ENCODE results near the gene STARD6. TPM values are rescaled to one million over a fixed set of nuclear protein-coding genes. Genes with fewer than 3 reads are reported as not detected.

STARD6 gene
- total RNA-seq, 1 experiment from 2014 or later, result not detected

GRCh38 chr18:54389143-54389505 lies 31.5 kb upstream of the STARD6 start:
- Histone ChIP-seq H3K56ac (ENCODE audit: insufficient read length, low read depth, low read length) (no peak overlapping the region), H2AK5ac (ENCODE audit: insufficient read length, low read length) (no peak overlapping the region), H3K4me1 (ENCODE audit: insufficient read depth, low read length) (peaks cover 1% of the 10 kb centered on the region; the same call in 1 of the 2 replicates), H4K5ac (ENCODE audit: insufficient read length, low read depth, low read length) (no peak overlapping the region), H4K8ac (replicated peaks; ENCODE audit: insufficient read length, low read depth, low read length) (no peak overlapping the region), H3K9me3 (ENCODE audit: control insufficient read depth, low read depth, low read length) (no peaks in the 10 kb centered on the region), H3K18ac (ENCODE audit: insufficient read length, low read depth, low read length) (peak overlapping the region; percentile 64), H3K79me2 (ENCODE audit: insufficient read depth, low read length) (no peaks in the 10 kb centered on the region), H3K79me1 (ENCODE audit: insufficient read depth, low read depth, low read length, poor library complexity, severe bottlenecking) (no peaks in the 10 kb centered on the region), H2BK15ac (ENCODE audit: low read depth, low read length) (no peak overlapping the region), H3K9ac (ENCODE audit: extremely low read depth, insufficient read length, low read length) (no peak overlapping the region), H2BK5ac (ENCODE audit: insufficient read length, low read length) (no peak overlapping the region), H3K23me2 (ENCODE audit: insufficient read length, low read depth, low read length, poor library complexity, severe bottlenecking) (no peaks in the 10 kb centered on the region), H3K27ac (ENCODE audit: insufficient read length, low read depth, low read length) (no peak overlapping the region), H3K27me3 (ENCODE audit: insufficient read depth, low read length) (no peaks in the 10 kb centered on the region), H3T11ph (ENCODE audit: low read length) (no peak overlapping the region), H2BK20ac (ENCODE audit: low read depth, low read length, poor library complexity, severe bottlenecking) (peak overlapping the region; percentile 65), H2AFZ (ENCODE audit: low read length) (no peak overlapping the region), H2BK120ac (ENCODE audit: low read depth, low read length, poor library complexity, severe bottlenecking) (no peak overlapping the region), H3K14ac (ENCODE audit: insufficient read depth, low read length) (no peak overlapping the region), H4K91ac (ENCODE audit: insufficient read length, low read depth, low read length) (no peak overlapping the region), H3K23ac (ENCODE audit: insufficient read length, low read depth, low read length) (no peak overlapping the region), H3K4ac (ENCODE audit: low read depth, low read length) (no peak overlapping the region), H3K4me2 (ENCODE audit: insufficient read depth, insufficient read length, low read length) (peak overlapping the region; percentile 6), H4K20me1 (ENCODE audit: control insufficient read depth, insufficient read depth, insufficient read length) (no peaks in the 10 kb centered on the region), H2BK12ac (ENCODE audit: insufficient read length, low read depth, low read length) (peak overlapping the region; percentile 24)
- Mint-ChIP-seq H3K27me3 (ENCODE audit: low read depth) (peaks cover 1% of the 10 kb centered on the region), H3K27ac (peak overlapping the region in 2 of 3 experiments; percentile 62 to 93; a peak in 4 of 7 replicates), H3K4me1 (peaks cover 32 to 39% of the 10 kb centered on the region in 2 experiments), H3K4me3 (peak overlapping the region in 1 of 2 experiments; percentile 38; a peak in 2 of 5 replicates), H3K9me3 (peaks cover 8 to 14% of the 10 kb centered on the region in 2 experiments; a peak in 4 of 5 replicates), H3K36me3 (ENCODE audit: insufficient read depth in 1 of 3, low read depth in 3 of 3) (peaks cover 6 to 23% (median 8%) of the 10 kb centered on the region in 3 experiments; a peak in 6 of 7 replicates)
- WGBS (ENCODE audit: extremely low coverage, insufficient read length, low lambda C conversion rate), result no CpG with 5 or more reads among the region's 2 CpGs
- no peak for DNase-seq
- no peak for TF ChIP-seq CTCF (conservative IDR thresholded peaks at IDR 0.05)

All from H9 (cell line).